Measurements from ENCODE around the gene OCIAD2.
"Not testable (repeated sequence)": the region's sequence is repeated elsewhere in the genome, so short reads cannot be mapped to it uniquely, and the experiment has no call there.

Gene OCIAD2

DNA sequence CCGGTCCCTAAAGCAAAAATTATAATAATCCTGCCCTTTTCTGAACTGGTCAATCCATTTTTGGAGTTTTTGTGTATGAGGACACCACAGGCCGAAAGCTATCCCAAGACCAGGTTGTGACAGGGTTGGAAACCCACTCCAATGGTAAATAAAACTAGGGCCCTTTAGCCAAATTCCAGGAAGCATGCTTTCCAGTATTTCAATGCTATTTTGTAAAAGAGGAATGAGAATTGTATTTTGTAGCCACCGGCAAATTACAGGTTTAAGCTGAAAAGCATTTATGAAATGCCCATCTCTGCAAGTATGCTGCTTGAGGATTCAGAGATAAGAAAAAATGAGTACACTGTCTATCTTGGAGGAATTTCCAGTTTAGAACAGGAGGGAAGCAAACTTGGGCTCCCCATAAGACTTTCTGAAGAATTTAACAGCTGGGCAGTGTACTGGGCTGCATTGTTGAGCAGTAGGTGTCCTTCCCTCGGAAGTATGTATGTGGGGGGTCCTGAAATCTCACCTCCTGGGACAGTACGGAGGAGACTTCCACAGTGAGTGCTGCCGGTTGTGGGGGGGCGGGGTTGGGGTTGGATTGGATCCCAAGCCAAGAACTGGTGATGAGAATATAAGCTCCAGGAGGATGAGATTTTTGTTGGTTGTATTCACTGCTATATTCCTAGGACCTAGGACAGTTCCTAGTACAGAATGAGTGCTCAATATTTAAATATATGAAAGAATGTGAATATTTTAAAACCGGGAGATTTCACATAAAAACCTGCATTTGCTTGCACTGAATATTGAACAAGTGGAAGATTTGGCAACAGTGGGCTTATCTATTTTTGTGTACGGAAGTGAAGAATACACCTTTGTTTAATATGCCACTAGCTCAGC lies 26.8 kb downstream of the OCIAD2 start:
- H3K27ac Mint-ChIP-seq, result no peak overlapping the region
- peaks cover 3% of the 10 kb centered on the region for H3K9me3 Mint-ChIP-seq
- H3K4me3 Mint-ChIP-seq, result no peak overlapping the region
- no peaks in the 10 kb centered on the region for H3K27me3 Mint-ChIP-seq (ENCODE audit: low read depth)
- H3K4me1 Mint-ChIP-seq, result no peaks in the 10 kb centered on the region
- TF ChIP-seq, protein P1, sequence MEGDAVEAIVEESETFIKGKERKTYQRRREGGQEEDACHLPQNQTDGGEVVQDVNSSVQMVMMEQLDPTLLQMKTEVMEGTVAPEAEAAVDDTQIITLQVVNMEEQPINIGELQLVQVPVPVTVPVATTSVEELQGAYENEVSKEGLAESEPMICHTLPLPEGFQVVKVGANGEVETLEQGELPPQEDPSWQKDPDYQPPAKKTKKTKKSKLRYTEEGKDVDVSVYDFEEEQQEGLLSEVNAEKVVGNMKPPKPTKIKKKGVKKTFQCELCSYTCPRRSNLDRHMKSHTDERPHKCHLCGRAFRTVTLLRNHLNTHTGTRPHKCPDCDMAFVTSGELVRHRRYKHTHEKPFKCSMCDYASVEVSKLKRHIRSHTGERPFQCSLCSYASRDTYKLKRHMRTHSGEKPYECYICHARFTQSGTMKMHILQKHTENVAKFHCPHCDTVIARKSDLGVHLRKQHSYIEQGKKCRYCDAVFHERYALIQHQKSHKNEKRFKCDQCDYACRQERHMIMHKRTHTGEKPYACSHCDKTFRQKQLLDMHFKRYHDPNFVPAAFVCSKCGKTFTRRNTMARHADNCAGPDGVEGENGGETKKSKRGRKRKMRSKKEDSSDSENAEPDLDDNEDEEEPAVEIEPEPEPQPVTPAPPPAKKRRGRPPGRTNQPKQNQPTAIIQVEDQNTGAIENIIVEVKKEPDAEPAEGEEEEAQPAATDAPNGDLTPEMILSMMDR (IDR thresholded peaks at IDR 0.05; ENCODE audit: unreplicated experiment in 3 of 3), result no peak
- peaks cover 4% of the 10 kb centered on the region for H3K36me3 Mint-ChIP-seq (ENCODE audit: low read depth)

DNA sequence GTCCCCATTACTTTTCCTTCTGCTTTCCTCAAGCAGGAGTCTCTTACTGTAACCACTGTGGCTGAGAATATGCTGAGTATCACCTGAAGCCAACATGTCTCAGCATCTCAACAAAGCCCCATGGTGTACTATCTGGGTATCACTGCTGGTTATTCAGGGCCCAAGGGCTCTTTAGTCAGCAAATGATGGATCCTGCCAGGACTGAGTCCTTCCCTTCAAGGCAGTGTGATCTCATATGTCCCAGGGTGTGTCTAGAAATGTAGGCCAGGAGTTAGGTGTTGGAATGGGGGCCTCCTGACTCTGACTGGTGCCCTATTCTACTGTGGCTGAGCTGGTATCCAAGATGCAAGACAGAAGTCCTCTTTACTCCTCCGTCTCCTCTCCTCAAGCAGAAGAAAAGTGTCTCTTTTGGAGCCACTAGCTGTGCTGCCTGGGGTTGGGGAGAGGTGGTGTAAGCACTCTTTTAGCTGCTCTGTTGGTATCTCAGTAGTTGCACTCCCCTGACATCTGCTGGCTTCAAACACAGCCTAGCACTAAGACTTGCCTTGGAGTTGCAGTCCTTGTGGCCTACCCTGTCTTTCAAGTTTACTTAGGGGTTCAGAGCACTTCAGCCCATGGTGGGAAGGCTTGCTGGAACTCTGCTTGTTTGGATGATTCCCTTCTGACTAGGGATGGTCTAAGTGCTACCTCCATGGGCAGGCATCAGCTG lies 28.6 kb downstream of the OCIAD2 start:
- TF ChIP-seq, protein P1 (IDR thresholded peaks at IDR 0.05; ENCODE audit: unreplicated experiment in 3 of 3), result no peak
- Mint-ChIP-seq H3K36me3 (ENCODE audit: low read depth) (peaks cover 2% of the 10 kb centered on the region), H3K4me3 (no peak overlapping the region), H3K9me3 (peaks cover 3% of the 10 kb centered on the region), H3K27ac (no peak overlapping the region), H3K27me3 (ENCODE audit: low read depth) (no peaks in the 10 kb centered on the region), H3K4me1 (no peaks in the 10 kb centered on the region)

DNA sequence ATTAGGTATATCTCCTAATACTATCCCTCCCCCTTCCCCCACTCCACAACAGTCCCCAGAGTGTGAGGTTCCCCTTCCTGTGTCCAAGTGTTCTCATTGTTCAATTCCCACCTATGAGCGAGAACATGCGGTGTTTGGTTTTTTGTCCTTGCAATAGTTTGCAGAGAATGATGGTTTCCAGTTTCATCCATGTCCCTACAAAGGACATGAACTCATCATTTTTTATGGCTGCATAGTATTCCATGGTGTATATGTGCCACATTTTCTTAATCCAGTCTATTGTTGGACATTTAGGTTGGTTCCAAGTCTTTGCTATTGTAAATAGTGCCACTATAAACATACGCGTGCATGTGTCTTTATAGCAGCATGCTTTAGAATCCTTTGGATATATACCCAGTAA lies 41.9 kb downstream of the OCIAD2 start:
- peaks cover 27% of the 10 kb centered on the region for H3K9me3 Mint-ChIP-seq
- H3K27ac Mint-ChIP-seq; H3K4me1 Mint-ChIP-seq; H3K4me3 Mint-ChIP-seq; H3K27me3 Mint-ChIP-seq (ENCODE audit: low read depth): not testable (repeated sequence)
- peaks cover 43% of the 10 kb centered on the region for H3K36me3 Mint-ChIP-seq (ENCODE audit: low read depth)

DNA sequence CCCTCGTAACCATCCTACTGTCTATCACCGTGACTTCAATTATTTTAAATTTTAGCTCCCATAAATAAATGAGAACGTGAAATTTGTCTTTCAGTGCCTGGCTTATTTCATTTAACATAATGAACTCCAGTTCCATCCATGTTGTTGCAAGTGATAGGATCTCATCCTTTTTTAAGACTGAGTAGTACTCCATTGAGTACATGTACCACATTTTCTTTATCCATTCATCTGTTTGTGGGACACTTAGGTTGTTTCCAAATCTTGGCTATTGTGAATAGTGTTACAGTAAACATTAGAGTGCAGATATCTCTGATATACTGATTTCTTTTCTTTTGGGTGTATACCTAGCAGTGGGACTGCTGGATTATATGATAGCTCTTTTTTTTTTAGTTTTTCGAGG lies 42.8 kb downstream of the OCIAD2 start:
- no peak overlapping the region for H3K27ac Mint-ChIP-seq
- no peak overlapping the region for H3K4me3 Mint-ChIP-seq
- H3K4me1 Mint-ChIP-seq, result no peaks in the 10 kb centered on the region
- TF ChIP-seq, protein P1 (IDR thresholded peaks at IDR 0.05; ENCODE audit: unreplicated experiment in 3 of 3), result no peak
- no peaks in the 10 kb centered on the region for H3K27me3 Mint-ChIP-seq (ENCODE audit: low read depth)
- H3K36me3 Mint-ChIP-seq (ENCODE audit: low read depth), result peaks cover 43% of the 10 kb centered on the region
- H3K9me3 Mint-ChIP-seq, result peaks cover 20% of the 10 kb centered on the region

DNA sequence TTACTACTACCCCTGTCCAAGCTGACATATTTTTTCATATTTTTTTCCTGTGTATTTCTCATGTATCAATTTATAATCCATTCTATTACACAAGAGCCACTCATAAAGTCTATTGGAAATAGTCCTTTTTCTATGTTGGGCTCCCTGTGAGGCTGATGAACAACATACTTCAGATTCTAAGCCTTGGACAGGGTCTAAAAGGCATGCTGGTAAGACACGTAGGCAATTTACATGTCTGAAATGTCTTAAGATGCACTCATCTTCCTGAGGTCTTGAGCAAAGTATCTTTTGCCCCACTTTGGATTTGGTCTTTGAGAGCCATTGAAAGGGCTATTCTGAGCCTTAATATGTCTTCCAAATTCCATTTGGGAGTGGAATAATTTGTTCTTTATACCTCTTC lies 43.9 kb downstream of the OCIAD2 start:
- TF ChIP-seq, protein P1 (IDR thresholded peaks at IDR 0.05; ENCODE audit: unreplicated experiment in 3 of 3), result no peak
- Mint-ChIP-seq H3K27ac (no peak overlapping the region), H3K27me3 (ENCODE audit: low read depth) (no peaks in the 10 kb centered on the region), H3K9me3 (peaks cover 17% of the 10 kb centered on the region), H3K4me1 (no peaks in the 10 kb centered on the region), H3K4me3 (no peak overlapping the region), H3K36me3 (ENCODE audit: low read depth) (peaks cover 48% of the 10 kb centered on the region)

DNA sequence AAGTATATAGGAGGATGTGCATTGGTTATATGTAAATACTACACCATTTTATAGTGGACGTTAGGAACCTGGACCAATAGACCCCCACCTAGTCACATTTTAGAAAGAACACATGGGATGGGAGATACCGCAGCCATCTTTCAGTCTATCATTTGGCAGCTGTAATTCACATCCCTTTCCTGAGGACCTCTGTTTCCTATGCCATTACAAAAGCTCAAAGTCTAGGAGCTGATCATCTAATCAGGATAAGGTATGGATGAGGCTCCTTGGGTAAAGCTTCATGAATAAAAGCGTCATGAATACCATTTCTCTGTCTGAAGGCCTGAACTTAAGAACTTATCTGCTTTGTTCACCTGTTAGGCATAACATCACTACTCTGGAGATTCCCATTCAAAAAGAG lies 44.5 kb downstream of the OCIAD2 start:
- Mint-ChIP-seq H3K4me3 (no peak overlapping the region), H3K27me3 (ENCODE audit: low read depth) (no peaks in the 10 kb centered on the region), H3K4me1 (no peaks in the 10 kb centered on the region), H3K27ac (no peak overlapping the region), H3K36me3 (ENCODE audit: low read depth) (peaks cover 51% of the 10 kb centered on the region), H3K9me3 (peaks cover 13% of the 10 kb centered on the region)
- TF ChIP-seq, protein P1 (IDR thresholded peaks at IDR 0.05; ENCODE audit: unreplicated experiment in 3 of 3), result no peak
